Stomach (tissue), 4 donors: Measurements from ENCODE around the gene BCL2L12.

Experiments
- EP300 ChIP-seq: sonication (generic); formaldehyde crosslinking; IDR thresholded peaks from one replicate; pipeline ENCODE4 v1.6.1; 2017; ENCODE audit warnings: antibody characterized with exemption
- POLR2A ChIP-seq, 4 donors: fragments of 450-650 bp; IDR thresholded peaks; one replicate each; pipeline ENCODE4 v1.6.1; 2016; ENCODE audit warnings: antibody characterized with exemption in 4 of 4, control low read depth in 2 of 4, mild to moderate bottlenecking in 1 of 4, moderate library complexity in 1 of 4

- no peak for TF ChIP-seq EP300
- TF ChIP-seq POLR2A (IDR thresholded peaks at IDR 0.05) = no peak
Measured at GRCh38 chr19:49667473-49667872, 1.7 kb downstream of the BCL2L12 start.
